Measurements from ENCODE around the gene SLC37A2. TPM values are rescaled to one million over a fixed set of nuclear protein-coding genes. Genes with fewer than 3 reads are reported as not detected.
"Not testable (repeated sequence)": the region's sequence is repeated elsewhere in the genome, so short reads cannot be mapped to it uniquely, and the experiment has no call there.

SLC37A2 gene
- 1 to 10 TPM in 1 of 3 donors, under 1 TPM in 2; 0.37 to 2.1 (median 0.61) TPM for polyA plus RNA-seq

- Mint-ChIP-seq H3K4me1 (peaks cover 10 to 13% of the 10 kb centered on the region in 2 donors), H3K9me3 (no peaks in the 10 kb centered on the region), H3K27ac (peak within 1 kb of the TSS; percentile 55 to 88 (median 85)), H3K27me3 (ENCODE audit: low read depth in 3 of 3) (peaks cover 1 to 11% (median 3%) of the 10 kb centered on the region in 3 donors), H3K4me3 (peak within 1 kb of the TSS; percentile 87 to 94 (median 93)), H3K36me3 (no peaks in the 10 kb centered on the region)
- DNase-seq: peak; percentile 74 to 77 (median 75)
Observed at GRCh38 chr11:125062931-125063428, at the start of gene SLC37A2. Gene SLC37A2, plus strand, starts transcription at chr11:125063305. Its CDS starts 63 bp downstream, at chr11:125063368.

- Mint-ChIP-seq H3K9me3 (no peaks in the 10 kb centered on the region), H3K4me1 (no peaks in the 10 kb centered on the region), H3K4me3 (no peak overlapping the region), H3K27me3 (ENCODE audit: low read depth in 3 of 3) (no peaks in the 10 kb centered on the region), H3K27ac (no peak overlapping the region), H3K36me3 (peaks cover 5 to 14% (median 6%) of the 10 kb centered on the region in 3 donors)
- DNase-seq: no peak
Observed at GRCh38 chr11:125016413-125016812, 46.7 kb upstream of the SLC37A2 start.

- Mint-ChIP-seq H3K27ac (no peak overlapping the region), H3K4me1 (no peaks in the 10 kb centered on the region), H3K27me3 (ENCODE audit: low read depth in 3 of 3) (no peaks in the 10 kb centered on the region), H3K9me3 (no peaks in the 10 kb centered on the region), H3K36me3 (peaks cover 0 to 5% (median 0%) of the 10 kb centered on the region in 3 donors), H3K4me3 (no peak overlapping the region)
- no peak for DNase-seq
Observed at GRCh38 chr11:125020342-125020741, 42.8 kb upstream of the SLC37A2 start.

- Mint-ChIP-seq H3K36me3 (peaks cover 0 to 7% (median 2%) of the 10 kb centered on the region in 3 donors), H3K4me3 (no peak overlapping the region), H3K27ac (no peak overlapping the region), H3K9me3 (no peaks in the 10 kb centered on the region), H3K27me3 (ENCODE audit: low read depth in 3 of 3) (no peaks in the 10 kb centered on the region), H3K4me1 (no peaks in the 10 kb centered on the region)
- DNase-seq: no peak
Observed at GRCh38 chr11:125022551-125022950, 40.6 kb upstream of the SLC37A2 start.

- Mint-ChIP-seq H3K36me3 (peaks cover 10 to 20% (median 15%) of the 10 kb centered on the region in 3 donors), H3K9me3 (no peaks in the 10 kb centered on the region), H3K4me3 (no peak overlapping the region), H3K27me3 (ENCODE audit: low read depth in 3 of 3) (no peaks in the 10 kb centered on the region), H3K4me1 (no peaks in the 10 kb centered on the region), H3K27ac (no peak overlapping the region)
- DNase-seq: no peak
Observed at GRCh38 chr11:125025968-125026367, 37.1 kb upstream of the SLC37A2 start.

- H3K4me3 Mint-ChIP-seq; H3K27ac Mint-ChIP-seq; H3K4me1 Mint-ChIP-seq; DNase-seq; H3K27me3 Mint-ChIP-seq (ENCODE audit: low read depth in 3 of 3): not testable (repeated sequence)
- Mint-ChIP-seq H3K36me3 (peaks cover 24 to 35% (median 30%) of the 10 kb centered on the region in 3 donors), H3K9me3 (peaks cover 0 to 12% (median 3%) of the 10 kb centered on the region in 6 donors)
Observed at GRCh38 chr11:125029431-125029830, 33.7 kb upstream of the SLC37A2 start.

GRCh38 chr11:125036933-125037332 is 26.2 kb upstream of the SLC37A2 start:
- no peaks in the 10 kb centered on the region for H3K27me3 Mint-ChIP-seq (ENCODE audit: low read depth in 3 of 3)
- no peak overlapping the region for H3K27ac Mint-ChIP-seq
- H3K4me1 Mint-ChIP-seq: no peaks in the 10 kb centered on the region
- no peak for DNase-seq
- peaks cover 0 to 25% (median 4%) of the 10 kb centered on the region in 6 donors for H3K9me3 Mint-ChIP-seq
- H3K36me3 Mint-ChIP-seq: peaks cover 29 to 37% (median 35%) of the 10 kb centered on the region in 3 donors
- no peak overlapping the region for H3K4me3 Mint-ChIP-seq

GRCh38 chr11:125049164-125049792 is 13.8 kb upstream of the SLC37A2 start:
- H3K27ac Mint-ChIP-seq: no peak overlapping the region
- no peak for DNase-seq
- H3K27me3 Mint-ChIP-seq (ENCODE audit: low read depth in 3 of 3): no peaks in the 10 kb centered on the region
- H3K4me1 Mint-ChIP-seq: no peaks in the 10 kb centered on the region
- no peak overlapping the region for H3K4me3 Mint-ChIP-seq
- no peaks in the 10 kb centered on the region for H3K9me3 Mint-ChIP-seq
- peaks cover 0 to 4% (median 0%) of the 10 kb centered on the region in 3 donors for H3K36me3 Mint-ChIP-seq

- no peaks in the 10 kb centered on the region for H3K4me1 Mint-ChIP-seq
- H3K27me3 Mint-ChIP-seq (ENCODE audit: low read depth in 3 of 3): no peaks in the 10 kb centered on the region
- peaks cover 0 to 1% (median 0%) of the 10 kb centered on the region in 6 donors for H3K9me3 Mint-ChIP-seq
- H3K36me3 Mint-ChIP-seq: no peaks in the 10 kb centered on the region
- H3K4me3 Mint-ChIP-seq: no peak overlapping the region
- DNase-seq: no peak
- no peak overlapping the region for H3K27ac Mint-ChIP-seq
Observed at GRCh38 chr11:125052047-125052446, 11.1 kb upstream of the SLC37A2 start.

GRCh38 chr11:125053167-125053566 is 9.9 kb upstream of the SLC37A2 start:
- Mint-ChIP-seq H3K4me1 (no peaks in the 10 kb centered on the region), H3K27ac (no peak overlapping the region), H3K36me3 (no peaks in the 10 kb centered on the region), H3K27me3 (ENCODE audit: low read depth in 3 of 3) (no peaks in the 10 kb centered on the region), H3K9me3 (peaks cover 0 to 2% (median 0%) of the 10 kb centered on the region in 6 donors), H3K4me3 (no peak overlapping the region)
- no peak for DNase-seq

GRCh38 chr11:125055107-125055715 is 7.9 kb upstream of the SLC37A2 start:
- H3K4me3 Mint-ChIP-seq: no peak overlapping the region
- H3K36me3 Mint-ChIP-seq: no peaks in the 10 kb centered on the region
- H3K9me3 Mint-ChIP-seq: peaks cover 0 to 2% (median 0%) of the 10 kb centered on the region in 6 donors
- no peaks in the 10 kb centered on the region for H3K4me1 Mint-ChIP-seq
- H3K27ac Mint-ChIP-seq: no peak overlapping the region
- H3K27me3 Mint-ChIP-seq (ENCODE audit: low read depth in 3 of 3): no peaks in the 10 kb centered on the region
- no peak for DNase-seq

- H3K4me1 Mint-ChIP-seq; H3K27ac Mint-ChIP-seq; H3K9me3 Mint-ChIP-seq; DNase-seq; H3K4me3 Mint-ChIP-seq; H3K36me3 Mint-ChIP-seq; H3K27me3 Mint-ChIP-seq (ENCODE audit: low read depth in 3 of 3): not testable (repeated sequence)
Observed at GRCh38 chr11:125056111-125056510, 7.0 kb upstream of the SLC37A2 start.

- Mint-ChIP-seq H3K36me3 (no peaks in the 10 kb centered on the region), H3K27me3 (ENCODE audit: low read depth in 3 of 3) (no peaks in the 10 kb centered on the region), H3K4me1 (no peaks in the 10 kb centered on the region), H3K9me3 (peaks cover 0 to 2% (median 0%) of the 10 kb centered on the region in 6 donors), H3K4me3 (no peak overlapping the region), H3K27ac (no peak overlapping the region)
- no peak for DNase-seq
Observed at GRCh38 chr11:125056931-125057692, 6.0 kb upstream of the SLC37A2 start.

GRCh38 chr11:125057693-125058016 is 5.5 kb upstream of the SLC37A2 start:
- H3K27ac Mint-ChIP-seq: no peak overlapping the region
- H3K9me3 Mint-ChIP-seq: peaks cover 0 to 2% (median 0%) of the 10 kb centered on the region in 6 donors
- peaks cover 0 to 2% (median 0%) of the 10 kb centered on the region in 3 donors for H3K27me3 Mint-ChIP-seq (ENCODE audit: low read depth in 3 of 3)
- peaks cover 0 to 3% of the 10 kb centered on the region in 2 donors for H3K4me1 Mint-ChIP-seq
- no peak for DNase-seq
- no peak overlapping the region for H3K4me3 Mint-ChIP-seq
- no peaks in the 10 kb centered on the region for H3K36me3 Mint-ChIP-seq
